T47D (cell line): Measurements from ENCODE around the gene DUSP2.

Source experiments
- DNase-seq, 2 experiments: peaks; one replicate each; pipeline versions ENCODE4 v3.0.0 to v3.0.0-alpha.2; 2011 to 2012; ENCODE audit warnings: low read depth in 1 of 2, low spot score in 1 of 2
- JUND ChIP-seq: IDR thresholded peaks from 2 replicates; pipeline ENCODE4 v1.6.1; 2012; ENCODE audit warnings: low read depth
- in situ Hi-C: cut with HindIII; loops from 2 replicates; pipeline ENCODE4 v1.10.0; 2016; ENCODE audit warnings: low sequenced_read_pairs, low pct_unique_long_range_greater_than_20kb

Gene DUSP2

DNA sequence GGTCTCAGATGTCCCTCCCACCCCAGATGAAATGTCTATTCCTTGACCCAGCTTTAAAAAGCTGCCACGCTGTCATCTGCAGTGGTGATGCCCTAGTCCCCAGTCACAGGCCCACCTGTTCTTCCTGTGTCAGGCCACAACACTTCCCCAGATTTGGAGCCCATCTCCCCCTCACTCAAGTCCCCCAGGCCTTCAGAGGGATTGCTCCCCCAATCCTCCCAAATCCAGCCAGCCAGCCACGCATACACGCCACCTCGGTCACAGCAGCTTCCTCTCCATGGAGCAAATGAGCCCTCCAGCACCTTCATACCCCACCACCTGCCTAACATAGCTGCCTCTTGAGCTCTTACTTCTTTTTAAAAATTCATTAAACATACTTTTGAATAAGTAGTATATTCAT lies 14.8 kb downstream of the DUSP2 start:
- in situ Hi-C loops, result no loop called here
- TF ChIP-seq JUND, result no peak
- DNase-seq, result no peak

DNA sequence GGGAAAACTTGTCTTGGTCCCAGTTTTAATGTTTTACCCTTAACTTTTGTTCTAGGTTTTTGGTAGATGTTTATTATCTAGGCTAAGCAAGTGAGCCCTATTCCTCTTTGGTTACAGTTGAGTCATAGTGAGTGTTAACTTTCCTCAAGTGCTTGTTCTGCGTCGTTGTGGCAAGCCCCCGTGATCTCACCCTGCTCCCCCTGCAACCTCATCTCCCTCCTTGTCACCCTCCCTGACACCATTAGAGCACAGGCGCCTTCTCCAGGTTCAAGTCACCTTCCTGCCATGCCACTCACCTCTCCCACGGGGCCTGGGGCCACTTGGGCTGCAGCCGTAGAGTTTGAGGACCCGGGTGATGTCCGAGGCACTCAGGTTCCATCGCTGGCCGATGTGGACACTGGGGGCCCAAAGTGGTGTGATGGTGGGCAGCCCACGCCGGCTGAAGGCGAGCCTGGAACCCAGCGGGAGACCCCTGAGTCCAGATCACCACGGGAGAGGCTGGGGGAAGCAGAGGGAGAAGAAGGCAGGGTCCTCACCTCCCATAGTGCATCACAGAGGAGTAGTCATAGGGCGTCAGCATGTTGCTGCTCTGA lies 15.6 kb downstream of the DUSP2 start:
- in situ Hi-C loops, result no loop called here

DNA sequence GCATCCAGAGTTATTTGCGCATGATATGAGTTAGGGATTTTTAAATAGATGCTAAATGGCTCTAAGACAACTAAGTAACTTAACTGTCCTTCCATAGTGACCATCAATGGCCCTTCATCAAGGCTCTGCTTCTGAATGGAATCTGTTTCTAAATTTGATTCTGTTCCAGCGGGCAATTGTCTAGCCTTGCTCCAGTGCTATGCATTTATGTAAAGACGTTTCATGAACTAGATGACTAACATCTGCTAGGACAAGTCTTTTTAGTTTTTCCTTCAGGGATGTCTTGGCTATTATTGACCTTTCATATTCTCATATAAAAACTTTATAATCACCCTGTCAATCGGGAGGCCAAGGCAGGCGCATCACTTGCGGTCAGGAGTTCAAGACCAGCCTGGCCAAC lies 16.8 kb downstream of the DUSP2 start:
- no peak for TF ChIP-seq JUND
- DNase-seq, result no peak
- in situ Hi-C loops, result no loop called here

More for the DNA sequence above, 15.6 kb downstream of the DUSP2 start:
- no peak for DNase-seq
- TF ChIP-seq JUND, result no peak

DNA sequence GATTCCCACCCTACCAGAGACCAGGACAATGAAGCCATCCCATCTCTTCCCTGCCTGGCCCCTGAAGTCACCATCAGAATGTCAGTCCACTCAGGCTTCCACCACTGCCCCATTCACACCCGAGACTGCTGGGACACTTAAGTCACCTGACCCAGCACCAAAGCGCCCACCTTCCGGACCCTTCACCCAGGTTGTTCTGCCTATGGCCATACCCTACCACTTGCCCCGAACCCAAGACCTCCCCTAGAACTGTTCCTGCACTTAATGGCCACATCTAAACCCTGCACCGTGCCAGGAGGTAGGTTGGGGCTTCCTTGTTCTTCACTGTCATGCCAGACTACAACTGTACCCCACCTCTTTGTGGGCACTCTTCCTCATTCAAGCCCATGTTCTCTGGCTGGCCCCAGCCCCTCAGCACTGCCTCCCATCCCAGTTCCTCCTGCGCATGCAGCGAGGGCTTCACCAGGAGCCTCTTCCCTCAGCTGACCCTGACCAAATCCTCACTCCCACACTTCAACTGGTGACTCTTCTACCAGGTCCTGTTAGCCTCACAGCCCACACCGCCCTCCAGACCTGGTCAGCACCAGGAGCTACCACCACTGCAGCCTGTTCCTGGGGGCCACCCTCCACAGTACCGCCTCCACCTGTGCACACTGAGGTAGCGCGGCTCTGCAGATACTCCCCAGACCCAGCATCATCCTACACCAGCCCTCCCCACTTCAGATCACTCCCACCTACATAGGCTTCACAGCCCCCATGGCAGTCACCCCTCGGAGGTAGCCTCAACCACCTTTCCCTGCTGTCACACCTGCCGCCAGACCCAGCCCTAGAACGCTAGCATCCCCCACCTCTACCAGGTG lies 20.6 kb downstream of the DUSP2 start:
- in situ Hi-C loops, result no loop called here
- no peak for TF ChIP-seq JUND
- DNase-seq, result no peak

DNA sequence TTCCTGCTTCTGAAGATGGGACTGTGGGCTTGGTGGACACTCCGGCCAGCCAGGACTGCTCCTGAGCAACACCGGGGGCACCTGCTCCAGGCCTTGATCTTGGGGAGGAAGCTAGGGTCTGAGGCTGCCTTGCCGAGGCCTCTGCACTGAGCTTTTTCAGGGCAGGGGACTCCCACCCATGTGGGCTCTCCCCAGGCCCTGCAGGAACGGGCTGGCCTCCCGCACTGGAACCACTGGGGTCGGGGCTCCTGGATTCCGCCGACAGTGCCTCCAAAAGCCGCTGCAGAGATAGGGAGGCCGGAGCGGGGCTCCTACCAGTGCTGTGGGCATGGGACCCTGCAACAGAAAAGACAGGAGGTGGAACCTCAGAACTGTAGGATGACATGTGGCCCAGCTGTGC lies 21.3 kb downstream of the DUSP2 start:
- no peak for TF ChIP-seq JUND
- in situ Hi-C loops, result no loop called here
- no peak for DNase-seq

DNA sequence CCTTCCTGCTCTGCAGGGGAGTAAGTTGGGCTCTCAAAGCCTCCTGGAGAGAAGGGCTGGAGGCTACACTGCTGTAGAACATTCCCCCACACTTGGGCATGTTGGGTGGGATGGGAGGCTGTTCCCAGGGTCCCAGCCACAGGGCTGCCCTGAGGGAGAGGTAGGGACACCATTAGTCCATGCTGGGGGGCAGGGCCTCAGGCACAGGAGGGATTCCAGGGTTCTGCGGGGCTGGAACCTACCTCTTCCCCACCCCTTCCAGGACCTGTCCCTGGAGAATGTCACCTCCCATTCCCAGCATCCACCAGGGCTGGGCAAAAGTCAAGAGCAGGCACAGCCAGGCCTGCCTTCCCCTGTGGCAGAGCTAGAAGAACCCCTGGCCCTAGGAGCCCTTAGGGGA lies 21.9 kb downstream of the DUSP2 start:
- in situ Hi-C loops, result no loop called here
- no peak for TF ChIP-seq JUND
- no peak for DNase-seq

DNA sequence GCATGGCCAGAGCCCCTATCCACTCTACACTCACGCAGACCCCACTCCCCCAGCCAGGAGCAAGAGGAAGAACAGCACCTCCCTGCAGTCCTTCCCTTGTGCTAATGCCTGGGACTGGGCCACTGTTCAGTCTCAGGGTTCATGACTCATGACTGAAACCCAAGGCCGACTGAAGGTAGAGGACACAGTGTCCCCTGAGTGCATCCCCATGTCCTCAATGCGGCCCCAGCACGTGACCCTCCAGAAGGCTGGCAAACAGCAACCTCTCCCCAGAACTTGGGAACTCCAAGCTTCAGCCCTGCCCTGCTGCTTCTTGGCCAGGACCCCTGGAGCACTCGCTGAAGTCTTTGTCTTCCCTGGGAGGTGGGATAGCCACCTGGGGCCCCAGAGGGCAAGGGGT lies 22.8 kb downstream of the DUSP2 start:
- no peak for TF ChIP-seq JUND
- no peak for DNase-seq
- in situ Hi-C loops, result no loop called here

DNA sequence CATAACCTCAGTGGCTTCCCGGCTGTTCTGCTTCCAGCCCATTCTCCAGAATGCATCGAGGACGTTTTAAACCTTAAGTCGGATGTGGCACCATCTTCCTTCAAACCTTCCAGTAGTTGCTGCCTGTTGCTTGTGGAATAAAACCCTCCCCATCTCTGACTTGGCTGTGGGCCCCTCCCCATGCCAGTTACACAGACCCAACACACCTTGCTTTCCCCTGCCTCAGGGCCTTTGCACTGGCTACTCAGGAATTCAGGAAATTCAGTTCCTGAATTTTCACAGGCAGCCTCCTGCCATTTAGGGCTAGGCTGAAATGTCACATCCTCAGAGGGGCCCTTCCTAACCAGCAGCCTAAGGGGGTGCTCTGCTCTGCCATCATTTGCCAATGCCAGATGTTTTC lies 23.8 kb downstream of the DUSP2 start:
- in situ Hi-C loops, result no loop called here
- no peak for TF ChIP-seq JUND
- no peak for DNase-seq

DNA sequence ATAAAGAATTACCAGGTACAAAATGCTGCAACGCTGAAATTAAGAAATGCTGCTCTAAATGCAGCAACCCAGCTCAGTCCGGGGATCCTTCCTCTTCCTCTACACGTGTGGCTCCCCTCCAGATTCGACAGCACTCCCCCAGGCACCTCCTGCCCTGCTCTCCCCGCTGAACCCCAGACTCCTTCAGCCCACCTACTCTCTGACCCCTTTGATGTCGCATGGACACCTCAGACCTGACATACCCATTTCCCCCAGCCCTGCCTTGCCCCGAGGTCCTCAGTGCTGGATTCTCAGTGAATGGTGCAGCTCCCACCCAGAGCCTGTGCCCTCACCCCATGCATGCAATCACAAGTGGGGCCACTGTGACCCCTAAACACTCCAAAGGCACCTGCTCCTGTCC lies 24.2 kb downstream of the DUSP2 start:
- no peak for DNase-seq
- no peak for TF ChIP-seq JUND
- in situ Hi-C loops, result no loop called here

DNA sequence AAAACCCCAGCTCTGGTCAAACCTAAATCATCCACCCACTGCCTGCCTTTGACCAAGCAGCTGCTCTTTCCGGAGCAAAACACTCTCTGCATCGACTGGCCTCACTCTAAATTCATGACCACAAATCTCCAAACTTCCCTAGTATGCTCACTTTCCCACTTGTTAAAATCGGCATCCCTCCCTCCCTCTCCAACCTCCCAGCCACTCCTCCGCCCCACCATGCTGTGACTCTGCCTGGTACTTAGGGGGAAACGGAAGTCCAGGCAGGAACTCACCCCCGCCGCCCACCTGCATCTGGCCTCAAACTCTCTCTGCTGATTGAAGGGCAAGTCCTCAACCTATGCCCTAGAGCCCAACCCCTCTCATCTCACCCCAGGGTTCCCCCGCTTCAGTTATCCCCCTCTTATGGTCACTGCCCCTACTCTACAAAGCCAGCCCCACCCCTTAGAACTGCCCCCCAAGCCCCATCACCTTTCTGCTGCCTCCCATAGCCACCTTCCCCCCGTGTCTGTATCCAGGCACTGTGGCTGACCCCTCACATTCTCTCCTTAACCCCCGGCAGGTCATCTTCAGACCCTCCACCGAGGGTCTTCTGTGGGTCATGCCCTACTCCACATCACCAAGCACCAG lies 25.0 kb downstream of the DUSP2 start:
- no peak for DNase-seq
- TF ChIP-seq JUND, result no peak
- in situ Hi-C loops, result no loop called here

DNA sequence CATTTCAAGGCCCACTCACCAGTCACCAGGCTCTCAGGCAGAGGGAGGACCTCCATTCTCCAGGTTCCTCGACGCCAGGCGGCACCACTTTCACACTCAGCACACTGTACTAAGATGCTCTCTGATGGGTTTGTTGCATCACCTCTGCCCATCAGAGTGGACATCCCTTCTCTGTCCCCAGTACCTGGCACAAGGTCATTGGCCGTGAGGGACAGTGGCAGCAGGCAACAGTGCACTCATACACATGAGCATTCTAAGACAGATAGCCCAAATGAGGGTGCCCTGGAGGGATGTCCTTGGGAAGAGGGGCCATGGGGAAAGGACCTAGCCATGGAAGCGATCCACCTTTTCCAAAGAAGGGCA lies 25.9 kb downstream of the DUSP2 start:
- in situ Hi-C loops, result no loop called here
- no peak for DNase-seq
- TF ChIP-seq JUND, result no peak

DNA sequence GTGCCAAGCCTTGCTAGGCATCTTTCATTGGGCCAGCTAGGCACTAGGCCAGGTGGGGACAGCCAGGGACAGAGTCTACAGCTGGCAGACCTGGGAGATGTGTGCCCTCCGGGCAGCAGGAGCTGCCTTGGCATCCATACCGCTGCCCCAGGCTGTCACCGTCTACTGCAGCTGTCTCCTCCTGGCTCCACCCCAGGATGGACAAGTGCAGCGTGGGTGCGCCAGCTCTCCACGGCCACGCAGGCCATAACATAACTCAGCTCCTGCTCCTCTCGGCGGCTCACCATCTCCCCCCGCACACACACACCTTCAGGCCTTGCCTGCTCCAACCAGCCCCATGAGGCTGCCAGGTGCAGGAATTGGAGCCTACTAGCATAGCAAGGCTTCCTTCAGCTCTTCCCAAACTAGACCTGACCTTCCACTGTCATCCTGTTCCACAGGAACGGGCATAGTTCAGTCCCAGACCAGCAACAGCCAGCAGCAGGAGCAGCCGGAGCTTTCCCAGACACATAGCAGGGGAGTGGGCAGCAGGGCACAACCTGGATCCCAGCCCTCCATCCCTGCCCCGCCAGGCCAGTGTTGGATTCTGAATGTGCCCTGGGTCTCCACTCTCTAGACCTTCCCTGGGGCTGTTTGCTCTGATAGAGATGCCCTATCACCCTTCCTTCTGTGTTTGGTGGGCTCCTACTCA lies 26.4 kb downstream of the DUSP2 start:
- no peak for TF ChIP-seq JUND
- in situ Hi-C loops, result no loop called here
- DNase-seq, result no peak
